ENCODE data around the gene NLN. TPM values are rescaled to one million over a fixed set of nuclear protein-coding genes. Genes with fewer than 3 reads are reported as not detected.

The NLN gene
- total and polyA plus RNA-seq, 11 donors: 1.6 to 28.2 (median 11.6) TPM

- 86 to 98% (median 95%) methylated on average over 3 of the region's 3 CpGs for WGBS, 4 donors
- peaks cover 0 to 17% (median 5%) of the 10 kb centered on the region in 12 donors for H3K4me1 ChIP-seq
- H3K9me3 ChIP-seq: no peaks in the 10 kb centered on the region
- H3K27ac ChIP-seq: no peak overlapping the region
- intact Hi-C loops (cut with DNase I): no loop called here
- no peak overlapping the region for H3K4me3 ChIP-seq
- TF ChIP-seq, protein P1, sequence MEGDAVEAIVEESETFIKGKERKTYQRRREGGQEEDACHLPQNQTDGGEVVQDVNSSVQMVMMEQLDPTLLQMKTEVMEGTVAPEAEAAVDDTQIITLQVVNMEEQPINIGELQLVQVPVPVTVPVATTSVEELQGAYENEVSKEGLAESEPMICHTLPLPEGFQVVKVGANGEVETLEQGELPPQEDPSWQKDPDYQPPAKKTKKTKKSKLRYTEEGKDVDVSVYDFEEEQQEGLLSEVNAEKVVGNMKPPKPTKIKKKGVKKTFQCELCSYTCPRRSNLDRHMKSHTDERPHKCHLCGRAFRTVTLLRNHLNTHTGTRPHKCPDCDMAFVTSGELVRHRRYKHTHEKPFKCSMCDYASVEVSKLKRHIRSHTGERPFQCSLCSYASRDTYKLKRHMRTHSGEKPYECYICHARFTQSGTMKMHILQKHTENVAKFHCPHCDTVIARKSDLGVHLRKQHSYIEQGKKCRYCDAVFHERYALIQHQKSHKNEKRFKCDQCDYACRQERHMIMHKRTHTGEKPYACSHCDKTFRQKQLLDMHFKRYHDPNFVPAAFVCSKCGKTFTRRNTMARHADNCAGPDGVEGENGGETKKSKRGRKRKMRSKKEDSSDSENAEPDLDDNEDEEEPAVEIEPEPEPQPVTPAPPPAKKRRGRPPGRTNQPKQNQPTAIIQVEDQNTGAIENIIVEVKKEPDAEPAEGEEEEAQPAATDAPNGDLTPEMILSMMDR (IDR thresholded peaks at IDR 0.05): no peak
- TF ChIP-seq POLR2A (IDR thresholded peaks at IDR 0.05): no peak
- DNase-seq (no peak), ATAC-seq (no peak)
- no peaks in the 10 kb centered on the region for H3K27me3 ChIP-seq
- peaks cover 0 to 25% (median 6%) of the 10 kb centered on the region in 9 donors for H3K36me3 ChIP-seq
These were observed 89.0 kb downstream of the NLN start for GRCh38 chr5:65811004-65811403.

DNA sequence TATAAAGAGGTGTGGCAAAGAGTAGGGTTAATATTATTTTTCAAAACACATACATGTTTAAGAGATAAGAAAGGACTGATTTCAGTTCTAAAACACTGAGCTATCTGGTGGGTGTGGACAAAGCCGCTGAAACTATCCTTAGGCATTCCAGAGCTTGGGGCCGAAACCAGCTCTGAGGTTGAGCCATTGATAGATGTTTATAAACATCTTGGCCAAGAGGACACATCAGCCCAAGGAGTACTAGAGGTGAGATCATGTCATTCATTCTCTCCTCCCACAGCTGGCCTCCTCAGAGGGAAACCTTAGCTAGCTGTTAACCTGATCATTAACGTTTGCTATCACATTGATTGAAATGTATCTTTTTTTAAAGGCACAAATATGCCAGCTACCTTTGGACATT is 89.9 kb downstream of the NLN start:
- no peak for ATAC-seq
- 76 to 80% (median 79%) methylated on average over 3 of the region's 3 CpGs for WGBS, 4 donors
- Histone ChIP-seq H3K4me1 (peaks cover 0 to 17% (median 5%) of the 10 kb centered on the region in 12 donors), H3K36me3 (peaks cover 0 to 25% (median 6%) of the 10 kb centered on the region in 9 donors), H3K4me3 (no peak overlapping the region), H3K9me3 (no peaks in the 10 kb centered on the region), H3K27ac (no peak overlapping the region), H3K27me3 (no peaks in the 10 kb centered on the region)
- intact Hi-C loops (cut with DNase I): no loop called here
- TF ChIP-seq POLR2A (IDR thresholded peaks at IDR 0.05): no peak
- TF ChIP-seq, protein P1 (IDR thresholded peaks at IDR 0.05): no peak
- no peak for DNase-seq

DNA sequence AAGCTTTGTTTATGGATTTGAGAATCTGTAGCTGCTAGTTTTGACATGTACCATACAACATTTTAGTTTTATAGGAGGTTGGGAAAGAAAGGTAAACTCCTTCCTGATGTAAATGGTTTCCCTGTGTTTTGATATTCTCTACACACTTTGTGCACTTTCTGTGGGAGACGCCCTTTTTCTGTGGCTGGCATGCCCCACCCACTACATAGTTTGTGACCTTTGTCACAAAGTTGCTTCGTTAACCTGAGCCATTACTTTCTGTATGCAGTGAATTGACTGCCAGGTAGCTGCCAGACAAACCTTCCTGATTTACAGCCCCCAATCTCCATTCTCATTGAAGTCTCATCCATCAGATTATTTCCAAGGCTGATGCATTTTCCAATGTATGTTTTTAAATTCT is 90.6 kb downstream of the NLN start:
- ATAC-seq: no peak
- Histone ChIP-seq H3K27ac (no peak overlapping the region), H3K9me3 (no peaks in the 10 kb centered on the region), H3K36me3 (peaks cover 0 to 30% (median 6%) of the 10 kb centered on the region in 9 donors), H3K4me1 (peaks cover 0 to 17% (median 5%) of the 10 kb centered on the region in 12 donors), H3K27me3 (no peaks in the 10 kb centered on the region), H3K4me3 (no peak overlapping the region)
- intact Hi-C loops (cut with DNase I): no loop called here
- TF ChIP-seq, protein P1 (IDR thresholded peaks at IDR 0.05): no peak
- TF ChIP-seq POLR2A (IDR thresholded peaks at IDR 0.05): no peak
- DNase-seq: no peak
- WGBS, 4 donors: 82 to 93% (median 87%) methylated on average over 2 of the region's 2 CpGs

DNA sequence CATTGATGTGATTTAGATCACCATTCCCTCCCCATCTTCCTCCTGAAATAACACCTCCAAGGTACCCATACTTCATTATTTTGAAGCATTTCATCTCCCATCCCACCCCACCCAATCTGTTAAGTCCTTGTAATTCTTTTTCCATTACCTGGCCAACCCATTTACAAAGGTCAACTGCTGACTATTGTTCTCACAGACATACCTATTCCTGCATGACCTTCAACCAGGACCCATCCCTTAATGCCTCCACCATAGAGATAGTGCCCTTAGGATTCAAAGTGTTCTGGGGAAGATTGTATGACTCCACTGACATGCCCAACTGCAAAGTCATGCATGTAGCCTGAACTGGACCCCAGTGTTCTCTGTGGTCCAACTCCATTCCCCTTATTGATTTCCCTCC is 91.2 kb downstream of the NLN start:
- DNase-seq: no peak
- Histone ChIP-seq H3K9me3 (no peaks in the 10 kb centered on the region), H3K27ac (no peak overlapping the region), H3K27me3 (no peaks in the 10 kb centered on the region), H3K4me3 (no peak overlapping the region), H3K4me1 (peaks cover 0 to 17% (median 5%) of the 10 kb centered on the region in 12 donors), H3K36me3 (peaks cover 0 to 34% (median 6%) of the 10 kb centered on the region in 9 donors)
- TF ChIP-seq POLR2A (IDR thresholded peaks at IDR 0.05): no peak
- TF ChIP-seq, protein P1 (IDR thresholded peaks at IDR 0.05): no peak
- intact Hi-C loops (cut with DNase I): no loop called here
- no peak for ATAC-seq
